Inferior parietal cortex (tissue), 1 donor: ENCODE results near the gene RHOT2.

ENCODE experiments used
- DNase-seq: peaks from one replicate; pipeline ENCODE4 v3.0.0-alpha.2; 2016; ENCODE audit errors: extremely low spot score

RHOT2 gene

DNA sequence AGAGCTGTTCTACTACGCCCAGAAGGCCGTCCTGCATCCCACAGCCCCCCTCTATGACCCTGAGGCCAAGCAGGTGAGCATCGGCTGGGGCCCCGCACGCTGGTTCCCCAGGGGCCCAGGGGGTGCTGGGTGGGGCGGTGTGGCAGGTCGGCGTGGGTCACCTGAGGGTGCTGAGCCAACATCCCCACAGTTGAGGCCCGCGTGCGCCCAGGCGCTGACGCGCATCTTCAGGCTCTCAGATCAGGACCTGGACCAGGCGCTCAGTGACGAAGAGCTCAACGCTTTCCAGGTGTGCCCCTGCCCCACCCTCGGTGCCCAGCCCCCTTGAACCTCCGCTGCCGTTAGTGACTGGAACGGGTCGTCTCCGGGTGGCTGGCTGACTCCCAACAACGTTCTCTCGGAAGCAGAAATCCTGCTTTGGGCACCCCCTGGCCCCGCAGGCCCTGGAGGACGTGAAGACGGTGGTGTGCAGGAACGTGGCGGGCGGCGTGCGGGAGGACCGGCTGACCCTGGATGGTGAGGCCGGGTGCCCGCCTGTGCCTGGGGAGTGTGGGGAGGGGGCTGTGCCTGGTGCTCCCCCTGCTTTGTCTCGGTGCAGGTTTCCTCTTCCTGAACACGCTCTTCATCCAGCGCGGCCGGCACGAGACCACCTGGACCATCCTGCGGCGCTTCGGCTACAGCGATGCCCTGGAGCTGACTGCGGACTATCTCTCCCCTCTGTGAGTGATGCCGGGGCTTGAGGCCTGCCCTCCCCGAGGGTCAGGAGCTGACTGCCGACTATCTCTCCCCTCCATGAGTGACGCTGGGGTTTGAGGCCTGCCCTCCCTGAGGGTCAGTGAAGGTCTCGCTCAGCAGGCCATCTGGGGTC, 2.8 kb downstream of the RHOT2 start:
- no peak for DNase-seq

DNA sequence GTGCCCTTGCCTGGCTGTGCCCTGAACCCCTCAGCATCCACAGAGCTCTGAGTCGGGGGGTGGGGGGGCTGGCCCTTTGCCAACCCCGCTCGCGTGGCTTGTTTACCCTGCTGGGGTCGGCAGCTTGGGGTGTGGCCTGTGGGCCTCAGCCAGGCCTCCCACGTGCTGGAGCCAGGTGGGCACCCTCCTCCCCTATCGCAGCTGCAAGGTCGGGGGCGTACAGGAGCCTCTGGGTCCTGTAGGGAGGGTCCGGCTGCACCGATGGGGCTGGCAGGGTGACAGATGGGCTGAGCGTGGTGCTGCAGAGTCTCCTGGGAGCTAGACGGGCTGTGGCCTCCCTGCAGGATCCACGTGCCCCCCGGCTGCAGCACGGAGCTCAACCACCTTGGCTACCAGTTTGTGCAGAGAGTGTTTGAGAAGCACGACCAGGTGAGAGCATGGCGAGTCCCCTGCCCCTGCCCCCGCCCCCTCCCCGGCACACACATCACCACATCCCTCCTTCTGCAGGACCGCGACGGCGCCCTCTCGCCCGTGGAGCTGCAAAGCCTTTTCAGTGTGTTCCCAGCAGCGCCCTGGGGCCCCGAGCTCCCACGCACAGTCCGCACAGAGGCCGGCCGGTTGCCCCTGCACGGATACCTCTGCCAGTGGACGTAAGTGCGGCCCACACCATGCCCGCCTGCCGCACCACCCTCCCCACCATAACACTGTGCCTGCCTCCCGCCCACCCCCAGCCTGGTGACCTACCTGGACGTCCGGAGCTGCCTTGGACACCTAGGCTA, 3.6 kb downstream of the RHOT2 start:
- DNase-seq = no peak

DNA sequence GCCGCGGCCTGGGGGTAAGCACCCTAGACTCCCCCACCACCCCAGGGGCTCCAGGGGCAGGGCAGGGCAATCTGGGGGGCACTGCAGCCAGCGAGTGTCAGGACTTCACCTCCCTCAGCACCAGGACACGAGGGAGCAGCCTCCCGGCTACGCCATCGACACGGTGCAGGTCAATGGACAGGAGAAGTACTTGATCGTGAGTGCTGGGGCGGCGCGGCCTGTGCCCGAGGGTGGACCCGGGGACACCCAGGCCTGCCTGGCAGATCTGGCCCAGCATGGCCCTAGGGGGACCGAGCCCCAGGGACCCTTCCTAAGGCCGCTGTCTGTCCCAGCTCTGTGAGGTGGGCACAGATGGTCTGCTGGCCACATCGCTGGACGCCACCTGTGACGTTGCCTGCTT, 4.4 kb downstream of the RHOT2 start:
- DNase-seq = no peak

DNA sequence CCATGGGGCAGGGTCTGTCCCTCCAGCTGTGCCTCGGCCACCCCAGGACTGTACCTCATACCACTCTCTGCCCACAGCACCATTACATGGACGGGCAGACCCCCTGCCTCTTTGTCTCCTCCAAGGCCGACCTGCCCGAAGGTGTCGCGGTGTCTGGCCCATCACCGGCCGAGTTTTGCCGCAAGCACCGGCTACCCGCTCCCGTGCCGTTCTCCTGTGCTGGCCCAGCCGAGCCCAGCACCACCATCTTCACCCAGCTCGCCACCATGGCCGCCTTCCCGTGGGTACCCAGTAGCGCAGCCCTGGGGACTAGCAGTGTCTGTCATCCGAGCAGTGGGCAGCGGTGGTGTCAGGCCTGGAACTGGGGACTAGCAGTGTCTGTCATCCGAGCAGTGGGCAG, 4.9 kb downstream of the RHOT2 start:
- DNase-seq = no peak

DNA sequence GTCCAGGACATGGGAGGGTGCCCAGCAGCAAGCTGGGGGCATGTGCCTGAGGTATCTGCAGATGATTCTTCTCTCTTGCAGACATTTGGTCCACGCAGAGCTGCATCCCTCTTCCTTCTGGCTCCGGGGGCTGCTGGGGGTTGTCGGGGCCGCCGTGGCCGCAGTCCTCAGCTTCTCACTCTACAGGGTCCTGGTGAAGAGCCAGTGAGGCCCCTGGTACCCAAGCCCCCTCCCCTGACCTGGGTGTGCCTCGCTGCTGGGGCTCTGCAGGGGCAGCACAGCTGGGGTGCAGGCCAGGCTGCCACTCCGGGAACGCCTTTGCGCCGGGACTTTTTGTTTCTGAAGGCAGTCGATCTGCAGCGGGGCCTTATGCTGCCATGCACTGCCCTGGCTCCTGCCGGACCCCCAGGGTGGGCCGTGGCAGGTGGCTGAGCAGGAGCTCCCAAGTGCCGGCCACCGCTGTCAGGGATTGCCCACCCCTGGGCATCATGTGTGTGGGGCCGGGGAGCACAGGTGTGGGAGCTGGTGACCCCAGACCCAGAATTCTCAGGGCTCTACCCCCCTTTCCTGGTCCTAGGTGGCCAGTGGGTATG, 5.6 kb downstream of the RHOT2 start:
- no peak for DNase-seq

DNA sequence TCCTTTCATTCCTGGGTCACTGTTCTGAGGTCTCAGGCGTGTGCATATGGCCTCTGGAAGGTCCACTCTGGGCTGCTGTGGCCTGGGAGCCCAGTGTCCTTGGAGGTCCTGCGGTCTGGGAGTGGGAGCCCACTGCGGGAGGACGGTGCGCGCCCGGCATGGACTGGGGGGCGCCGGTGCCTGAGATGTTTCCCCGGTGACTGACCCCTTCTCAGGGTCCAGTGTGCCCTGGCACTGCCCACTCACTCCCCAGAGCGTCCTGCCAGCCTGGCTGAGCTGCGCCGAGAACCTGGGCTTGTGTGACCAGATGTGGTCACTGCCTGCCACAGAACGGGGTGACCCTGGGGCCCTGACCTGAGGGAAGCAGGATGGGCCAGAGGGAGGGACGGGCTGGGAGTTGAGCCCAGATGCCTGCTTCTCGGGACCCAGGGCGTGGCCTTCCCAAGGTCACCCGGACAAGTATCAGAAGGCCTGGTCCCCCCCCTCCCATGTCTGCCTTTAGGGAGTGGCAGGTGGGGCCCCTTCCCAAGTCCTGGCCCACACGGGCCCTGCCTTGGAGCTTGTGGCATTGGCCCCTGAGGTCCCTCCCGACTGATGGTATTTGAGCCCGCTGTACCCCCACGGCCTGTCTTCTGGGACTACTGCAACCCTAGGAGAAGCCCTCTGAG, 6.4 kb downstream of the RHOT2 start:
- no peak for DNase-seq

DNA sequence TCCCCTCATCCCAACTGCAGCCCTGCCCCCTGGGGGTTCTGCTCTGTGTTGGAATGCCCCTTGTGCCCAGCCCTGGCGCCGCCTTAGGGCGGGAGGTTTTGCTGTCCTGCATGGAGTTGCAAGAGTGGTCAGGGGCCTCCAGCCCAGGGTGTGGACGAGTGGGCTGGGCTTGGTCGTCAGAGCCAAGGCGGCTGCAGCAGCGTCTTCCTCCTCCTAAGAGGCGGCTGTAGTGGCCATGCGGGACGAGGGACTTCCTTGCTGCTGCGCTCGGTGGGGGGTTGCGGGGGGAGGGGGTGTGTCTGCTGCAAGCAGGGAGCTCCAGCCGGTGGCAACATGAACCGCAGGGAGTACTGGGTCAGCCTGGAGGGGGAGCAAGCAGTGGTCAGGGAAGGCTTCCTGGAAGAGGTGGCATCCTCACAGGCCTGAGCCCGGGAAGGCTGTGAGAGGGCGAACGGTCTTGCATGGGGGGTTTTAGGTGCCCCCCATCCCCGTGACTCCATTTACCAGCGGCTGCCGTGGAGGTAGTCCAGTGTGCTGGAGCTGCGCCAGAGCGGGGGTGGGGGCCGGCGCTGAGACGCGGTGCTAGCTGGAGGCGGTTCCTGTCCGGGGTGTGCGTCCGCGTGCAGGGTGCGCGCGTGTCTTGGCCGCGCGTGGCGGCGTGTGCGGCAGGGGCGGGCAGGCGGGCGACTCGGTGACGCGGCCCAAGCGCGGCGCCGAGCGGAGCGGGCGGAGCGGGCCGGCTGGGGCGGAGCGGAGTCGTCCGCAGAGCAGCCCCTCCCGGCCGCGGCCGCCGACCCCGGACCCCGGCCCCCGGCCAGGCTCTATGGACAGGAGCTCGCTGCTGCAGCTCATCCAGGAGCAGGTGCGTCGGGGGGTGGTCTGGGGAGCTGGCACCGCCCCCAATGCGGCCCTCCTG, 7.3 kb downstream of the RHOT2 start, which contains the start of gene RHBDL1:
Gene RHBDL1, plus strand, starts transcription at position 704 of the 916 bp plus-strand sequence. Its CDS starts 120 bp downstream, at position 824.
- DNase-seq = peak; percentile 20

DNA sequence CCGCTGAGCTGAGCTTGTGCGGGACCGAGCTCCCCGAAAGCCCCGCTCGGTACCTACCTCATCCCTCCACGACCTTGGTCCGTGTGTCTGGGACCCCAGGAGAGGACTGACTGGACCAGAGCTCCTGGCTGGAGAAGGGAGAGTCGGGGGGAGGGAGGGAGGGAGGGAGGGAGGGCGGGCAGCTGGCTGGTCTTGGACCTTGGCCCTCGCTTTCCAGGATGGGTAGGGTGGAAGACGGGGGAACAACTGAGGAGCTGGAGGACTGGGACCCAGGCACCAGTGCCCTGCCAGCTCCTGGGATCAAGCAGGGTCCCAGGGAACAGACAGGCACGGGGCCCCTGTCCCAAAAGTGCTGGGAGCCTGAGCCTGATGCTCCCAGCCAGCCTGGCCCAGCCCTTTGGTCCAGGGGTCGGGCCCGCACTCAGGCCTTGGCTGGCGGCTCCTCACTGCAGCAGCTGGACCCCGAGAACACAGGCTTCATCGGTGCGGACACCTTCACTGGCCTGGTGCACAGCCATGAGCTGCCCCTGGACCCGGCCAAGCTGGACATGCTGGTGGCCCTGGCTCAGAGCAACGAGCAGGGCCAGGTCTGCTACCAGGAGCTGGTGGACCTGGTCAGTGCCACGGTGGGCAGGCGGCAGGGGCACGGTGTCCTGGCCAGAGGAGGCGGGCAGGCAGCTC, 8.1 kb downstream of the RHOT2 start:
- DNase-seq = no peak

DNA sequence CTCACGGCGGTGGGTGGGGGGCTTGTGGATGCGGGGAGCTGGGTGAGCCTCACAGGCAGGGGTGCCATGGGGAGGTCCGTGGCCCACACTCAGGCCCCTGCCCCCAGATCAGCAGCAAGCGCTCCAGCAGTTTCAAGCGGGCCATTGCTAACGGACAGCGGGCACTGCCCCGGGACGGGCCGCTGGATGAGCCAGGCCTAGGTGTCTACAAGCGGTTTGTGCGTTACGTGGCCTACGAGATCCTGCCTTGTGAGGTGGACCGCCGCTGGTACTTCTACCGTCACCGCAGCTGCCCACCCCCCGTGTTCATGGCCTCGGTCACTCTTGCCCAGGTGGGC, 8.6 kb downstream of the RHOT2 start:
- DNase-seq = no peak

DNA sequence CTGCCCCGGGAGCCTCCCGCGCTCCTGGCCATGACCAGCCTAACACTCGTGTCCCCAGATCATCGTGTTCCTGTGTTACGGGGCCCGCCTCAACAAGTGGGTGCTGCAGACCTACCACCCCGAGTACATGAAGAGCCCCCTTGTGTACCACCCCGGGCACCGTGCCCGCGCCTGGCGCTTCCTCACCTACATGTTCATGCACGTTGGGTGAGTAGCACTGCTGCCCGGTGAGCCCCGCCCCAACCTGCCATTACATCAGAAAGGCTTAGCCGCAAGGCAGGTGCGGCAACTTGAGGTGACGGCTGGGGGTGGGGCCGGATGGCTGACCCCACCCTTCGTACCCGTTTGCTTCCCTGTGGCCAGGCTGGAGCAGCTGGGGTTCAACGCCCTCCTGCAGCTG, 9.0 kb downstream of the RHOT2 start:
- no peak for DNase-seq

DNA sequence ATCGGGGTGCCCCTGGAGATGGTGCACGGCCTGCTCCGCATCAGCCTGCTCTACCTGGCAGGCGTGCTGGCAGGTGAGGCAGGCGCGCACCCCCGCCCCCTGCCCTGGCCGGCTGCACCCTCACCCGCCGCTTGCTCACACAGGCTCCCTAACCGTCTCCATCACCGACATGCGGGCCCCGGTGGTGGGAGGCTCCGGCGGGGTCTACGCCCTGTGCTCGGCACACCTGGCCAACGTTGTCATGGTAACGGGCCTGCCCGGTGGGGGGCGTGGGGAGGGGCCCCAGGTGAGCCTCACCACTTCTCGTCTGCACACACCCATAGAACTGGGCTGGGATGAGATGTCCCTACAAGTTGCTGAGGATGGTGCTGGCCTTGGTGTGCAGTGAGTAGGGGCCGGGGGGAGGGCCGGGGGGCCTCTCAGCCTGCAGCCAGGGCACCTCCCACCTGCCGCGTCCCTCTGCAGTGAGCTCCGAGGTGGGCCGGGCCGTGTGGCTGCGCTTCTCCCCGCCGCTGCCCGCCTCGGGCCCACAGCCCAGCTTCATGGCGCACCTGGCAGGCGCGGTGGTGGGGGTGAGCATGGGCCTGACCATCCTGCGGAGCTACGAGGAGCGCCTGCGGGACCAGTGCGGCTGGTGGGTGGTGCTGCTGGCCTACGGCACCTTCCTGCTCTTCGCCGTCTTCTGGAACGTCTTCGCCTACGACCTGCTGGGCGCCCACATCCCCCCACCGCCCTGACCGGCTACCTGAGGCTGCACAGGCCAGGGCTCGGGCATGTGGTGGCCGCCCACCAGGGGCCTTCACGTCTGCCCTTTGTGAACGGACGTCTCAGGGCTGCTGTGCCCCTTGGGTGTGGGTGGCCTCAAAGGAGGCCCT, 9.6 kb downstream of the RHOT2 start:
- no peak for DNase-seq

DNA sequence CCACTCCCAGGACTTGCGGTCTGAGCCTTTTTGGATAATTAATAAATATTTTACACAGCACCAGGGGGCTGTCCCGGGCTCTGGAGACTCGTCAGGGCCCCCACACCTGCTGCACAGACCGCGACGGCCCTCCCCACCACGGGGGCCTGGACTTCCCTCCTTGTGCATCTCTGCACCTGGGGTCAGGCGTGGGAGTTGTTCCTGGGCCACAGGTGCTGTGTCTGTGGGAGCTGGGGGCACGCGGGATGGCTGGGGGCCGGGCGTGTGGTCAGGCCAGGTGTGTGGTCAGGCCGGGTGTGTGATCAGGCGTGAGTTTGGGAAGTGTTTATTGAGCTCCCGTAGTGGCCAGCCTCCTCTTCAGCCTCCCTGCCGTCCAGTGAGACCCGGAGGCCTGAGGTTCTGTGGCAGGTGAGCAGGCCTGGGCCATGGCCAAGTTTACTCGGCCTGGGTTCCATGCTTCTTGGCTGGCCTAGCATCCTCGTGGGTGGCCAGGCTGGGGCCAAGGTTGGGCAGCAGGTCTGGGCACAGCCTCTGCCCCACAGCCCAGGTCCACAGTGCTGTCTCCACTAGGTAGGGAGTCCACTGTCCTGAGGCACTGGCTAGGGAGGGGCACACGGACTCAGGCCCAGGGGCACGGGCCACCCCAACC, 10.4 kb downstream of the RHOT2 start:
- no peak for DNase-seq

DNA sequence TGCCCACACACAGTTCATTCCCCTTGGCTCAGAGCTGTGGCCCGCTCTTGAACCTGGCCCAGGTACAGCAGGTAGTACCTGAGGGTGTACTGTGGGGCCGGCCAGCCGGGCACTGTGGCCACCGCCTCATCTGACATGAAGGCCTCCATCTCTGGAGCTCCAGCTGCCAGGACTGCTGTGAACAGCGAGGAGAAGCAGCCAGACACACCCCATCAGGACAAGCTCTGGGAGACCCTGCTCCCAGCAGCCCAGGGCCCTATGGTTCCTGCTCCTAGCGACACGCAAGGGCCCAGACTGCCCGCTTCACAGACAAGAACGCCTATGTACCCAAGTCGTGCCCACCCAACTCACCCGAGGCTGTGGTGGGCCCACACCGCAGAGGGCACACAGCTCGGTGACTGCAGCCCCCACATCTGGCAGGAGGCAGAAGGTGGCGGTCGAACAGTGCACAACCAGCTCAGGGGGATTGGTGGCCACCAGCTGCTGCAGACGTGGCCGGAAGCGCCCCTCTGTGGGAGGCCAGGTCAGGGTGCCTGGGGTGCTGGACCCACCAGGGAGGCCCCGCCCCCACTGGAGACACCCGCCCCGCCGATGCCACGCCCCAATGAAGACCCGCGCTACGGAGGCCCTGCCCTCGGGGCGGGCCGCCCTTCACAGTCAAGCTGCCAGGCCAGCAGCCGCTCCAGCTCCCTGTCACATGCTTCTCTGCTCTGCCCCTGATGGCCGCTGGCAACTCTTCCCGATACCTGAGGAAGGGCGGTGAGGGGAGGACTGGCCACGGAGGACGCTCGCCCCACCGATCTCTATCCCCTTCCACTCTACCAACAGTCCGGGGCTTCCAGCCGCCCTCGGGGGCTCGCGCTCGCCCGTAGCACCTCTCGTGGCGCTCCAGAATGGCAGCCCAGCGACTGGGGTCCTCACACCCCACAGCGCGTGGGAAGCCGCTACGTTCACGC, 11.2 kb downstream of the RHOT2 start:
- no peak for DNase-seq

DNA sequence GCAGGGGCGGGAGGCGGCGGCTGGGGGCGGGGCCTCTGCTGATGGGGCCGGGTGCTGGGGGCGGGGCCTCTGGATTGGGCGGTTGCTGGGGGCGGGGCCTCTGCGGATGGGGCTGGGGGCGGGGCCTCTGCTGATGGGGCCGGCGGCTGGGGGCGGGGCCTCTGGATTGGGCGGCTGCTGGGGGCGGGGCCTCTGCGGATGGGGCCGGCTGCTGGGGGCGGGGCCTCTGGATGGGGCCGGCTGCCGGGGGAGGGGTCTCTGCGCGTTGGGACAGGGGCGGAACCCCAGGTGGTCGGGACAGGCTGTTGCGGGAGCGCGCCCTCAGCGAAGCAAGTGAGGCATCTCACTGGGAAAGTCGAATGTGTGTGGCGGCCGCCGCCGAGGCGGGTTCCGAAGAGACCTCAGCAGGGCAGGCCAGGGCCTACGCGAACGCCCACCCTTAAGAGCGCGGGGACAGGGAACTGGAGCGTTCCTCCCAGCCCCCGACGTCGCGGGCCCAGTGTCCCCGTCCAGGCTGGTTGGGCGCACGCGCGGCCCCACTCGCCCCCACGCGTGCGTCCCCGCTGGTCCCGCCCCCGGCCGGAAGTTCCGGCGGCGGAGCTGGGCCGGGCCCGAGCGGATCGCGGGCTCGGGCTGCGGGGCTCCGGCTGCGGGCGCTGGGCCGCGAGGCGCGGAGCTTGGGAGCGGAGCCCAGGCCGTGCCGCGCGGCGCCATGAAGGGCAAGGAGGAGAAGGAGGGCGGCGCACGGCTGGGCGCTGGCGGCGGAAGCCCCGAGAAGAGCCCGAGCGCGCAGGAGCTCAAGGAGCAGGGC, 12.1 kb downstream of the RHOT2 start, which contains the start of gene STUB1:
Gene STUB1, plus strand, starts transcription at position 597 of the 811 bp plus-strand sequence. Its CDS starts 116 bp downstream, at position 713.
- peak; percentile 75 for DNase-seq

DNA sequence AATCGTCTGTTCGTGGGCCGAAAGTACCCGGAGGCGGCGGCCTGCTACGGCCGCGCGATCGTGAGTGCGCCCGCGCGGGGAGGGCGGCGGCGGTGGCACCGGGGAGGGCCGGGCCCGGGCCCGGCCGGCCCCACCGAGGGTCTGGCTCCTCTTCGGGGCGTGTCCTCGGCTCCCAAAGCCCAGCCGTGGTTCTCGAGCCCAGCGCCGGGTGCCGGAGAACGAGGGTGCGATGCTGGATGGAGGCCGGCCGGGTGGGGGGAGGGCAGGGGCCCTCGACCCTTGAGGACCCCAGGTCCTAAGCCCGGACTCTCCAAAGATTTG, 12.7 kb downstream of the RHOT2 start:
- no peak for DNase-seq

DNA sequence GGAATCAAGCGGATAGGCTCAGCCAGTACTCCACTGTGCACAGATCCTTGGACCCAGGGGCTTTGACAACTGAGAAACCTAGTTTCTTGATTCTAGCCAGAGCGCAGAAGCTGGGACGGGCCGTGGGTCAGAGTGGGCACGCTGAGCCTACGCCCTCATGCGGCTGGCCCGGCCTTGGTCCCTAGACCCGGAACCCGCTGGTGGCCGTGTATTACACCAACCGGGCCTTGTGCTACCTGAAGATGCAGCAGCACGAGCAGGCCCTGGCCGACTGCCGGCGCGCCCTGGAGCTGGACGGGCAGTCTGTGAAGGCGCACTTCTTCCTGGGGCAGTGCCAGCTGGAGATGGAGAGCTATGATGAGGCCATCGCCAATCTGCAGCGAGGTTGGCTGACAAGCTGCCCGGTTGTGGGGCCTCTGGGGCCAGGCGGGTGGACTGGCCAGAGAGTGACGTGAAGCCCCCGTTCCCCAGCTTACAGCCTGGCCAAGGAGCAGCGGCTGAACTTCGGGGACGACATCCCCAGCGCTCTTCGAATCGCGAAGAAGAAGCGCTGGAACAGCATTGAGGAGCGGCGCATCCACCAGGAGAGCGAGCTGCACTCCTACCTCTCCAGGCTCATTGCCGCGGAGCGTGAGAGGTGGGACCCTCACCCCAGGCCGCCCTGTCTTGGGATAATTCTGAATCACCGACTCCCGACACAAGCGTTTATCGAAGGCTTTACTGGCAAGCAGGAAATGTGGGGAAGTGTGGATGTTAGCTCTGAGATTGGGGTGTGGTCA, 13.2 kb downstream of the RHOT2 start:
- no peak for DNase-seq
